DMS153 treated with DMSO at 0.1 percent for 48 hours (cell line): ENCODE data around the gene VWA2.

ENCODE experiments used
- DNase-seq: peaks from one replicate; lab custom pipeline; 2025; ENCODE audit not compliant: unreplicated experiment; lab: John Stamatoyannopoulos, UW

The VWA2 gene

DNA sequence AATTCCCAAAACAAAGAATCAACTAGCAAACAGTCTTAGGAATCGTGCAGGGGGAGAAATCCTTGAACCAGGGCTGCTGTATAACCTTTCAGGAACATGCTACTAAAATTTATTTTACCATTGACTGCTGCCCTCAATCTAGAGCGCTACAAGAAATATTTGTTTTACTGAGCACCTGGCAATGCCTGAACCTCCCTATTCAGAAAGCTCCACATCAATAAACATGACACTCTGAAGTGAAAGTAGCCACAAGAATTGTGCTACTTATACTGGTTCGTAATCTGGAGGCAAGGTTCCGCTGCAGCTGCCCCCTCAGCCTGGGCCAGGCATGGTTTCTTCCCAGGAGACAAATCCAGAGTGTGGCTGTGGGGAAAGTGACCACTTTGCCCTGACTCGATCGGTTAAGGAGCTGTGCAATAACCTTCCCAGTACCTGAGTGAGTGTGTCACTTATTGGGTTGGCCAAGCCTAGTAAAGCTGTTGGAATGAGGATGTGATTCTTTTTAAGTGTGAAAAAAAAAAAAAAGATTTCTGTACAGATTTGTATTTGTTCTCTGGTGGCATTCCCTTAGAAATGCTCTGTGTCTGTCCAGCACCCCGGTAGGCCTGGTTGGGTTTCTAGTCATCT is 7.7 kb downstream of the VWA2 start:
- no peak for DNase-seq

DNA sequence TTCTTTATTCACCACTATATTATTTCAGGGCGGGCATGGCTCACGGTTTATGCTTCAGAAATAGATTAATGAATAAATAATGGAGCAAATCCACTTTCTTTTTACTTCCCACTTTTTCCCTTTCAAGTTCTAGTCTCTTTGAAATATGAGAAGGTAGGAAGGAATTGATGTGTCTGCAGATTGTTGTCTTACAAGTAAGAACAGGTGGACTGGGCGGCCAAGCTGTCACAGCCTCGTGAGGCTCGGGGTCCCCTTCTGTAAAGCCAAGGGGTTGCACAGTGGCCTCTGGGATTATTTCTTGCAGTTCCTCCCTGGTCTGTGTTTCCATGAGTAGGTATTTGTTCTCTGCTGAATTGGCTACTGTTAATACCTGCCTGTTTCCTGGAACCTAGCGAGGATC is 11.2 kb downstream of the VWA2 start:
- DNase-seq: no peak

GRCh38 chr10:114250716-114251115 is 11.7 kb downstream of the VWA2 start:
- no peak for DNase-seq

GRCh38 chr10:114252092-114252491 is 13.0 kb downstream of the VWA2 start:
- DNase-seq: no peak

DNA sequence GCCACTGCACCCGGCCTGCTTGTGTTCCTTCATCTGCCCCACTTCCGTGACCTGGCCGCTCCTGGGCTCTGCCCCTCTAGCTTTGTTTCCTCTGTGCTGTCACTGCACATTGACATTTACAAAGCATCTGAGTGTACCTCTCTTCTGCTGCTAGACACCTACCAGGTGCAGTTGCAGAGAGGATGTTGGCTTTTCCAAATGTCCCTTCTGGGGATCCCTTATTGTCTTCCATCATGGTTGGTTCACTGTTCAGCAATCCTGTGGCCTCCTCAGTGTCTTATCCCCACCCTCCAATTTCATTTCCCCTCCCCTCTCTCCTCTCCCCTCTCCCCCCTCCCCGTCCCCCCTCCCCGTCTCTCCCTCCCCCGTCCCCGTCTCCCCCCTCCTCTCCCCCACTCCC is 13.8 kb downstream of the VWA2 start:
- DNase-seq: no peak

DNA sequence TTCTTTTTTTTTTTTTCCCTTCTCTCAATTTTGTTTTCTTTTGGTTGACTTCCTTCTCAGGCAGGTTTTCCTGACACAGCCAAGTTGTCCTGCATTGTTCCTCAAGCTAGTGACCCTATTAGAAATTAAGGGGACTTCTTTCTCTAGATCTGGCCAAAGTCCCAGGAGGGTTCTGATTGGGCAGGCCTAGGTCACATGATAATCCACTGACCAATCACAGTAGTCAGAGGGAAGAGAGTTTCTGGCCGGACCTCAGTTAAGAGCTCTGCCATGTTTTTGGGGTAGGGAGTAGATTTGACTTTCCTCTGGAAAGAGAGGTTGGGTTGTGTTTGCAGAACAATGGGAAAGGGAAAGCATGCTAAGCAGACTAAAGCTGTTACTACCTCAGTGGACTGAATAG is 16.2 kb downstream of the VWA2 start:
- no peak for DNase-seq

DNA sequence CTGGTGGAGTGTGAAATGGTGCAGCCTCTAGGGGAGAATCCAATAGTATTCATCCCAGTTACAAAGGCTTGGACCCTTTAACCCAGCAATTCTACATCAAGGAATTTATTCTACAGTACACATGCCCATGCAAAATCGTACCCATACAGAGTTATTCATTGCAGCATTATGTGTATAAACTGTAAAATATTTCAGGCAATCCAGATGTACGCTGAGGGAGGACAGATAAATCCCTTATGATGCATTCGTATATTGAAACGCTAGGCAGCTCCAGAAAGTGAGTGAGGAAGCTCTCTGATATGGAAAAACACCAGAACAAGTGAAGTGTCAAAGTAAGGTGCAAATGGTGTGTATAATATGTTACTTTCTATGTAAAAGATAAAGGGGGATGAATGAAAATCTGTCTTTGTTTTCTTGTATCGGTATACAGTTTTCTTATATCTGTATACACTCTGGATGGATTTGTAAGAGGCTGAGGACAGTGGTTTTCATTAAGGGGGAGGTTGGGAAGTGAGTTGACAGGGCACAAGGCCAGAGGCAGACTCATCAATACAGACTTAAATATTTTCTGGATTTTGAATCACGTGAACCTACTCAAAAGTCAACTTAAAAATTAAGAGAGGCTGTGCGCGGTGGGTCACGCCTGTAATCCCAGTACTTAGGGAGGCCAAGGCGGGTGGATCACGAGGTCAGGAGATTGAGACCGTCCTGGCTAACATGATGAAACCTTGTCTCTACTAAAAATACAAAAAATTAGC is 17.1 kb downstream of the VWA2 start:
- DNase-seq: no peak

DNA sequence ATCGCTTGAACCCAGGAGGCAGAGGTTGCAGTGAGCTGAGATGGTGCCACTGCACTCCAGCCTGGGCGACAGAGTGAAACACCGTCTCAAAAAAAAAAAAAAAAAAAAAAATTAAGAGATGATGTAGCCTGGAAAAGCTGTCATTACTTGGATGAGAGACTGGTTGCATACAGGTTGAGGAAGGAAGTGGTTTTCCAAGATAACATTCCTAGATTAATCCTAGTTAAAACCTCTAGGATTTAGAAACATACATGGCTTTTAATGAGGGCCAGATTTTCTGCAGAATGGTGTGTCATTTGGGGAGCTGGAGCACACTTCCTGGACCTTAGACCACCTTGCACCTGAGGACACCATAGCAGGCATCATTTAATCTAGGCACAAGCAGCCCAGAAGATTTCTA is 17.8 kb downstream of the VWA2 start:
- DNase-seq: no peak

GRCh38 chr10:114257498-114257897 is 18.4 kb downstream of the VWA2 start:
- no peak for DNase-seq

GRCh38 chr10:114258274-114258840 is 19.3 kb downstream of the VWA2 start:
- no peak for DNase-seq

DNA sequence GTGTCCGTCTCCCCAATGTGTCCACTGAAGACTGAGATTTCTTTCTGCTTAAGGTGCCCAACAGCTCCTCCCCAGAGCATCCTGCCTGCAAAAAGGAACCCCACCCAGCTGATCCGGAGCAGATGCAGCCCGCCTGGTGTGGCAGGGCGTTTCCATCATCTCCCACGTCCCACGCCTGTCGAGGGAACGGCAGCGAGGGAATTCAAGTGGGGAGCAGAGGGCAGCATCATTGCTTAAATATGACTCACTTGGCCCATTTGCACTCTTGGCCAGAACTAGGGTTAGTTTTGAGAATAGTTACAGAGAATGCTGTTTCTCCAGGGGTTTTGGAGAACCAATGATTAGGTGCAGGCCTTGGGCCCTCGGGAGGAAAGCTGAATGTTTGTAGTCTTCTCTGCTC is 20.8 kb downstream of the VWA2 start:
- DNase-seq: no peak

DNA sequence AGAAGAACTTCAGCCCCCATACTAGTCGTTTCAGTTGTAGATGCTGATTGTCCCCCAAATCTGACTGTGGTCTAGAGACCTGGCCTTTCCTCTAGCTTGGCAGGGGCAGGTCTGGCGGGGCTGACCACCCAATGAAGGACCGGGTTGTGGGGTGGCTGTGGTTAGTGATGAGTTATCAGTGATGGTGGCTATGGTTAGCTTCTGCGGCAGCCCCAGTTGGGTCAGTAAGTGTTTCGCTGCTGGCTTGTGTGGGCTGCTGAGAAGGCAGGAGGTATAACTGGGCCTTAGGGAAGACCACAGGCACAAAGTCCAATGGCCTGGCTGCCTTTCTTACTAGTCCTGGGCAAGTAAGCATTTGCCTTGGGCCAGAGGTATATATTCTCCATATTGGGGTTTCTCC is 21.3 kb downstream of the VWA2 start:
- DNase-seq: no peak

GRCh38 chr10:114261076-114261475 is 22.0 kb downstream of the VWA2 start:
- no peak for DNase-seq

DNA sequence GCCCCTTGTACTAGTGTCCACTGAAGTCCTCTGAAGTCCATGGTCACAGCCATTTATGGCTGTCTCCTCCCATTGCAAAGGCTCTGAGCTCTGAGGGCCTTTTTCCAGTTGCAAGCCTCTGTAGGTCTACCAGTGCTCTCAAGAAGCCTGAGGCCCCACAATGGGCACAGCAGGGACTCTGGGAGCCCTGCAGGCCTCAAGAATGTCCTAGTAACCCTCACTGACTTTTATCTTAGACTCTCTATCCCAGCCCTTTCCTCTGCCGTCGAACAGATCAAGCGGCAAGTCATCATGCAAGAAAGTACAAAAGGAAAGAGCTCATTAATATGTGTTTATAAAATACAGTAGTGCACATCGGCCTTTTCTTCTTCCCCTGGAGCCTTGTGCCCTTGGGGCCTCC is 23.4 kb downstream of the VWA2 start:
- DNase-seq: no peak

DNA sequence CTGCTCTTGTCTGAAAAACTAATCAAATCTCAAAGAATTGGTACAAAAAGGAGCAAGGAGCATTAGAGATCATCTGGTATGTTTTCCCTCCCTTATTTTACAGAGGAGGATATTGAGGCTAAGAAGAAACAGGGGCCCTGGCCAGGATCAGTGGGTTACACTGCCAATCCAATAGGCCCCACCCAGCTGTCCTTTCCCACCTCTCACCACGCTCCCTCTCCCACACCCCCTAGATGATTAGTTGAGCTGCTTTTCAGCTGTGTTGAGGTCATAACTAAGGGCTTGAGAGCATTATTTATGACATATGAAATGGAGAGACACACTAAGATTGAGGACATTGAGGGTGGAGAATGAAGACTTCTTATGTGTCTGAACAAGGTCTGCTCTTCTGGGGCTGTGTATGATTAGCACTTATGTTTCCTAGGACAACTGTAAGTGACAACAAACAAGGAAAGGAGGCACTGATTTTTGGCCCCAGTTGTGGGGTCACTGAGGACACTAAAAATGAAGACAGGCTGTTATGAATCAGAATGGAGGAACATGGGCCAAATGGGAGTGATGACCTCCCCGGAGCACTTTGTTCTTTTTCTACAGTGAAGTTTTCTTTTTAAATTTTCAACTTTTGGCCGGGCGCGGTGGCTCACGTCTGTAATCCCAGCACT is 26.5 kb downstream of the VWA2 start:
- no peak for DNase-seq

- peak; percentile 77 for DNase-seq
Observed at GRCh38 chr10:114266521-114266920, 27.5 kb downstream of the VWA2 start.

DNA sequence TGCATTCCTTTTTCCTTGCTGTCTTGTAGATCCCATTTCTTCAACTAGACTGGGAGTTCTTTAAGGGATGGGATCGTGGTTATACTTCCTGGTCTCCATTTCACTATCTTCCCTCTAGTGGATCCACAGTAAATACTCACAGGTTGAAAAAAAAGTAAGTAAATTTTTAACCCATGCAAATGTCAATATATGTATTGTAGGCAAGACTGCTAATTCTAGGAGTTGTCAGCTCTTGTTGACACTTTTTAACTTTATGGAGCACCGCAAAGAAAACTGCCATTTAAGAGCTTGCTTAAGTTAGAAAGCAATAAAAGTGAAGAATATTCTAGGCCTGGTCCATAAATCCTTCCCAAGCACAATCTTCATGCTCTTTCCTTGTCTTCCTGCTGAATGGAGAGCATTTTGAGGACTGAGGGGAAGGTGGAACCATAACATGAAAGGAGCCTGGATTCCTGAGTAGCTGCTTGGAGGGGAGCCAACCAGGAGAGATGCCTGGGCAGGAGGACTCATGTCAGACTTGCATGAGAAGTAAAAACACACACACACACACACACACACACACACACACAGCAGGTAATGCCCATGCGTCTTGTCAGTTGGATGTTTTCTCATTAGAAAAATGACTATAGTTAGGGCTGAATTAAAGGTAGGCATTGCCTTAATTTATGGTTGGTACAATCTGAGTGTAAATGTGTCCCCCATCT is 32.2 kb downstream of the VWA2 start:
- DNase-seq: no peak

GRCh38 chr10:114271779-114272167 is 32.7 kb downstream of the VWA2 start:
- DNase-seq: no peak

GRCh38 chr10:114272696-114273095 is 33.6 kb downstream of the VWA2 start:
- no peak for DNase-seq

DNA sequence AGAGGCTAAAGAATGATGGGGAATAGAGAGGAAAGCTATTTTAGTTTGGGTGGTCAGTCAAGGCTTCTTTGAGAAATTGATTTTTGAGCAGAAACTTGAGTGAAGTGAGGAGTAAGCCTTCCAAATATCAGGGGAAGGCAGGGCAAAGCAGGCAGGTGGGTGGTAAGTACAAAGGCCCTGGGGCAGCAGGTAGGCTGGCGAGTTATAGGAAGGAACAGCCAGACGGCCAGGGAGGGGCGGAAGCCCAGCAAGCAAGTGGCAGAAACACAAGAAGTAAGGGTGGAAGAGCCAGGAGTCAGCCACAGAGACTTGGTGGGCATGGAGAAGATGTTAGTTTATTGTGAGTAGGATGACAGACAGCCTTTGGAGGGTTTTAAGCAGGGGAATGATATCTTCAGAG is 34.9 kb downstream of the VWA2 start:
- DNase-seq: no peak

DNA sequence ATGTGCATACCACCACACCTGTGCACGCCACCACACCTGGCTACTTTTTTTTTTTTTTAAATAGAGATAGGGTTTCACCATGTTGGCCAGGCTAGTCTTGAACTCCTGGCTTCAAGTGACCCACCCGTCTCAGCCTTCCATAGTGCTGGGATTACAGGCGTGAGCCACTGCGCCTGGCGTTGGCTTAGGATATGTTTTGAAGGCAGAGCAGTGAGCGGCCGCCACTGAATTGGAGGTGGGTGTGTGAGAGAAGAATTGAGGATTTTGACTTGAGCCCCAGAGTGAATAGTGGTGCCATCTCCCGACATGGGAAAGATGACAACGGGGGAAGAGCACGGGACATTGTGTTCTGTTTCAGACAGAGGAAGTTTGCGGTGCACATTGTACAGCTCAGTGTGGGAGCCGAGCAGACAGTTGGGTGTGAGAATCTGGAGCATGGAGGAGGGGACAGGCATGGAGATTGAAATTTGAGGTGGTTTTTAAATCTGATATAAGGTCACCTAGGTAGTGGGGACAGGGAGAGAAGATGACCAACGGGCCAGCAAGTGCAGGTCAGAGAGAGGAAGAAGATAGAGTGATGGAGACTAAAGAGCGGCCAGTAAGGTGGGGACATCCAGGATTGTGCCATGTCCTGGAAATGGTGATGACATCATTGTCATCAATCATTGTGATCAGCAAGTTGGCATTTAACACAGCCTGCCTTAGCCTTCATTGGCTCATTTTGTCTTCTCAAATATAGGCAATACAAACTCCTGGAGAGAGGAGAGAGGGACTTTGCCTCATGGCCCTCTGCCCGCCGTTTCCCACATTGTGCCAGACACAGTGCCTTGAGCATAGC is 35.8 kb downstream of the VWA2 start:
- no peak for DNase-seq
